IMR-90 (cell line): Measurements from ENCODE around the gene CDH3.

ENCODE experiments used
- MXI1 ChIP-seq: IDR thresholded peaks from 2 replicates; pipeline ENCODE4 v1.6.1; 2012; ENCODE audit warnings: low read depth, mild to moderate bottlenecking, low read length, moderate library complexity, borderline replicate concordance
- TF ChIP-seq, protein P1 (sequence below): conservative IDR thresholded peaks from 2 replicates; pipeline ENCODE4 v1.5.1; 2012; ENCODE audit warnings: mild to moderate bottlenecking, low read depth, low read length, improper control_type of control experiment

DNA sequence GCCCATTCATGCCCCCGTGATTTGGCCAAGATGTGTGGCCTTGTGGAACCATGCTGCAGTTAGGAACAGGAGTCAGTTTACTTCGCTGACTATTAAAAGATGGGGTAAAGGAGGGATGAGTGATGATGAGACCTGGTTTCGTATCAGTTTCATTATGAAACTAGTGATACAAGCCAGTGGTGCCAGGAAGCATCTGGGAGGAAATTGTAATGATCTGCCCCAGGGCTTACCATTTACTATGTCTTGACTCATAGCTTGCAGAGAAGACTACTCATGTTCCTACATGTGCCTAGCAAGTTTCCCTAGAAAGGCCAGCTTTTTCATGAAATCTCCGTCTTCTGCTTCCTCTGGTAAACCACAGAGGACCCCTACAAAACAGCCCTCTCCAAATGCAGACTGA, 23.2 kb downstream of the CDH3 start:
- TF ChIP-seq MXI1: no peak
- TF ChIP-seq, protein P1, sequence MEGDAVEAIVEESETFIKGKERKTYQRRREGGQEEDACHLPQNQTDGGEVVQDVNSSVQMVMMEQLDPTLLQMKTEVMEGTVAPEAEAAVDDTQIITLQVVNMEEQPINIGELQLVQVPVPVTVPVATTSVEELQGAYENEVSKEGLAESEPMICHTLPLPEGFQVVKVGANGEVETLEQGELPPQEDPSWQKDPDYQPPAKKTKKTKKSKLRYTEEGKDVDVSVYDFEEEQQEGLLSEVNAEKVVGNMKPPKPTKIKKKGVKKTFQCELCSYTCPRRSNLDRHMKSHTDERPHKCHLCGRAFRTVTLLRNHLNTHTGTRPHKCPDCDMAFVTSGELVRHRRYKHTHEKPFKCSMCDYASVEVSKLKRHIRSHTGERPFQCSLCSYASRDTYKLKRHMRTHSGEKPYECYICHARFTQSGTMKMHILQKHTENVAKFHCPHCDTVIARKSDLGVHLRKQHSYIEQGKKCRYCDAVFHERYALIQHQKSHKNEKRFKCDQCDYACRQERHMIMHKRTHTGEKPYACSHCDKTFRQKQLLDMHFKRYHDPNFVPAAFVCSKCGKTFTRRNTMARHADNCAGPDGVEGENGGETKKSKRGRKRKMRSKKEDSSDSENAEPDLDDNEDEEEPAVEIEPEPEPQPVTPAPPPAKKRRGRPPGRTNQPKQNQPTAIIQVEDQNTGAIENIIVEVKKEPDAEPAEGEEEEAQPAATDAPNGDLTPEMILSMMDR: no peak
